Measurements from ENCODE around the gene SMAGP. TPM values are rescaled to one million over a fixed set of nuclear protein-coding genes. Genes with fewer than 3 reads are reported as not detected.
"Not testable (repeated sequence)": the region's sequence is repeated elsewhere in the genome, so short reads cannot be mapped to it uniquely, and the experiment has no call there.

Gene SMAGP
- total RNA-seq, 1 experiment from 2014 or later: 12.3 TPM

GRCh38 chr12:51227112-51227511 is 43.1 kb downstream of the SMAGP start:
- not testable (repeated sequence) for DNase-seq (ENCODE audit: extremely low read depth, low read depth)

- DNase-seq (ENCODE audit: extremely low read depth, low read depth): no peak
Measured at GRCh38 chr12:51225771-51226170, 44.4 kb downstream of the SMAGP start.

GRCh38 chr12:51225234-51225633 is 45.0 kb downstream of the SMAGP start:
- DNase-seq (ENCODE audit: extremely low read depth, low read depth): no peak

- no peak for DNase-seq (ENCODE audit: extremely low read depth, low read depth)
Measured at GRCh38 chr12:51224625-51225024, 45.6 kb downstream of the SMAGP start.

- DNase-seq (ENCODE audit: extremely low read depth, low read depth): no peak
Measured at GRCh38 chr12:51222461-51222860, 47.8 kb downstream of the SMAGP start.

- not testable (repeated sequence) for DNase-seq (ENCODE audit: extremely low read depth, low read depth)
Measured at GRCh38 chr12:51219857-51220256, 50.4 kb downstream of the SMAGP start.

GRCh38 chr12:51219322-51219721 is 50.9 kb downstream of the SMAGP start:
- DNase-seq (ENCODE audit: extremely low read depth, low read depth): no peak

GRCh38 chr12:51218607-51219161 is 51.5 kb downstream of the SMAGP start:
- DNase-seq (ENCODE audit: extremely low read depth, low read depth): no peak

GRCh38 chr12:51217968-51218606 is 52.1 kb downstream of the SMAGP start, which contains the start of gene POU6F1:
Gene POU6F1, minus strand, starts transcription at chr12:51218062. Its CDS starts 11,226 bp downstream, at chr12:51206836.
- DNase-seq (ENCODE audit: extremely low read depth, low read depth): peak; percentile 72

GRCh38 chr12:51217133-51217967 is 52.9 kb downstream of the SMAGP start:
- DNase-seq (ENCODE audit: extremely low read depth, low read depth): no peak

GRCh38 chr12:51216642-51217041 is 53.6 kb downstream of the SMAGP start:
- no peak for DNase-seq (ENCODE audit: extremely low read depth, low read depth)

GRCh38 chr12:51214895-51215294 is 55.3 kb downstream of the SMAGP start:
- no peak for DNase-seq (ENCODE audit: extremely low read depth, low read depth)

GRCh38 chr12:51210690-51211395 is 59.4 kb downstream of the SMAGP start:
- DNase-seq (ENCODE audit: extremely low read depth, low read depth): no peak

- no peak for DNase-seq (ENCODE audit: extremely low read depth, low read depth)
Measured at GRCh38 chr12:51209259-51209658, 61.0 kb downstream of the SMAGP start.

GRCh38 chr12:51208016-51208660 is 62.1 kb downstream of the SMAGP start:
- DNase-seq (ENCODE audit: extremely low read depth, low read depth): no peak

GRCh38 chr12:51205350-51205749 is 64.9 kb downstream of the SMAGP start:
- DNase-seq (ENCODE audit: extremely low read depth, low read depth): no peak

- no peak for DNase-seq (ENCODE audit: extremely low read depth, low read depth)
Measured at GRCh38 chr12:51202718-51203117, 67.5 kb downstream of the SMAGP start.

GRCh38 chr12:51200806-51201205 is 69.4 kb downstream of the SMAGP start:
- no peak for DNase-seq (ENCODE audit: extremely low read depth, low read depth)

- no peak for DNase-seq (ENCODE audit: extremely low read depth, low read depth)
Measured at GRCh38 chr12:51200156-51200555, 70.1 kb downstream of the SMAGP start.

GRCh38 chr12:51199366-51199945 is 70.8 kb downstream of the SMAGP start:
- DNase-seq (ENCODE audit: extremely low read depth, low read depth): no peak
